Activated CD4-positive, alpha-beta T cell treated with anti-CD3 and anti-CD28 coated beads for 48 hours (primary cell): ENCODE data around the gene CDH13.

ENCODE experiments used
- DNase-seq: peaks from one replicate; pipeline ENCODE4 v3.0.0-alpha.2; 2020

The CDH13 gene

DNA sequence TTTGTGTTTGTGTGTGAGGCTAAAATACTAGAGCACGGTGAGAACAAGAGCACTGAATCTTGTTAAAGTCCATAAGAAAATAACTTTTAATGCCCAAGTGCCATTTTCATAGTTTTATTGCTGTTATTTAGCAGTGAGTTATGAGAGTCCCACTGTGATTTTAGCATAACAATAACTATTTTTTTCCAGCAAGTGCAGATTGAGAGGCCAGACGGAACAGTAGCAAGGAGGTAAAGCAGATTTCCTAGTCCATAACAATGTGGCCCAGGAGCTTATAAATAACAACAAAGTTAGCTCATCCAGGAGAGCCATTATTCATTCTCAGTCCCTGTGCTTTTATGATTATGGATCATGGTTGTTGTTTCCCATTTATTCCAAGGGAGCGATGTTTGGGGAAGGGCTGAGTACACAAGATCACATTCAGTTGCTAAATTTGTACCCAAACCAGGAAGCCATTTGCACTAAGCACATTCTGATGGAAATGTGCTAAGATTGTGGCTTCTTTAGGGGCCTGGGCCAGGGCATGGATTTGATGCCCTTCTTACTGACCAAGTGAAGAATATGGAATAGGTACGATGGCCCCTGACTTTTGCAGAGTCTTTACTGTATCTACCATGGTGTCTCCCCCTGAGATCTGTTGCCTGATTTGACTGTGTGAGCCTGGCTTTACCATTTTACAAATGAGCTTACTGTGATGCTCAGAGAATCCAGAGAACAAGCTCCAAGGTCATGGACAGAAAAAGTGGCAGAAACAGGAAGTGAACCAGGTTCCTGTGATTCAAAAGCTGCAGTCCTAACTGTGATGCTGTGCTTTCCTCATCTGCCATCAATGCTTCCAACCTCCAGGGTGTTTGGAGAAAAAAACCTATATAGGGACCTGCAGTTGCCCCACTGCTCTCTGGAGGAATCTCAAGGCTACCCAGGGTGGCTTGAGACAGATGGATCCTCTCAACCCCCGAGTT is 976.3 kb downstream of the CDH13 start:
- no peak for DNase-seq

DNA sequence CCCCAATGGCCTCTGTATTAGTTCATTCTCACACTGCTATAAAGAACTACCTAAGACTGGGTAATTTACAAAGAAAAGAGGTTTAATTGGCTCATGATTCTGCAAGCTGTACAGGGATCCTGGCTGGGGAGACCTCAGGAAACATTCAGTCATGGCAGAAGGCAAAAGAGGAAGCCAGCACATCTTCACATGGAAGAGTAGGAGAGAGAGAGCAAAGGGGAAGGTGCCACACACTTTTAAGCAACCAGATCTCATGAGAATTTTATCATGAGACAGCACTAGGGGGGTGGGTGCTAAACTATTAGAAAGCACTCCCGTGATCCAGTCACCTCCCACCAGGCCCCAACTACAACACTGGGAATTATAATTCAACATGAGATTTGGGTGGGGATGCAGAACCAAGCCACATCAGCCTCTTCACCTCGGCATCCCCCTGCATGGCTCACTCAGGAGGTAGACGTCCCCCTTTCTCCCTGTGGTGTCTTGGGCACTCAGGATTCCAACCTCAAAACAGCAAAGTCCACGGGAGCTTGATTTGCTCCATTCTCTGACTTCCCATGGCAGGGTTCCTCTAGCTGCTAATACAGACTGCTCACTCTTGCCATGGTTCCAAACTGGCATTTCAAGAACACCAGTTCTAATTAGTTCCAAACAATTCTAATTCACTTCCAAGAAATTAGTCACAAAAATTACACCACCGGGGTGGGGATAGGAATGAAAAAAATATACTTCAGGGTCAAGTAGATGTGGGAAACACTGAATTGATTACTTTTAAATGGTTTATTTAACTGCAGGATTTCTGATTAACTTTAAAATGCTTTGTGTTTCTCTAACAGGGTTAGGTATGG is 977.2 kb downstream of the CDH13 start:
- no peak for DNase-seq

DNA sequence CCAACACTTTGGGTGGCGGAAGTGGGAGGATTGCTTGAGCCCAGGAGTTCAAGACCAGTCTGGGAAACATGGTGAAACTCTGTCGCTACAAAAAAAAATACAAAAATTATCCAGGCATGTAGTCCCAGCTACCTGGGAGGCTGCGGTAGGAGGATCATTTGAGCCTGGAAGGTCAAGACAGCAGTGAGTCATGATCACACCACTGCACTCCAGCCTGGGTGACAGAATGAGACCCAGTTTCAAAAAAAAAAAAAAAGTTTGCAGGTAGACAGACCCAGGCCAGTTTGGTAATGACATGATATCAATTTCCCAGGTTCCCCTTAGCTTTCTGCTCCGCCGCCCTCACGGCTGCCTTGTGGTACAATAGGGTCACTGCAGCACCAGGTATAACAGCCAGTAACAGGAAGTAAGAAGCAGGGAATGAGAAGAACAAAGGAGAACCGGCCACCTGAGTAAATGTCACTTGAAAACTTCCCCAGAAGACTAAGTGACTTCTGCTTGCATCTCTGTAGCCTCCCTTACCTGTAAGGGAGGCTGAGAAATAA is 979.8 kb downstream of the CDH13 start:
- DNase-seq = no peak

DNA sequence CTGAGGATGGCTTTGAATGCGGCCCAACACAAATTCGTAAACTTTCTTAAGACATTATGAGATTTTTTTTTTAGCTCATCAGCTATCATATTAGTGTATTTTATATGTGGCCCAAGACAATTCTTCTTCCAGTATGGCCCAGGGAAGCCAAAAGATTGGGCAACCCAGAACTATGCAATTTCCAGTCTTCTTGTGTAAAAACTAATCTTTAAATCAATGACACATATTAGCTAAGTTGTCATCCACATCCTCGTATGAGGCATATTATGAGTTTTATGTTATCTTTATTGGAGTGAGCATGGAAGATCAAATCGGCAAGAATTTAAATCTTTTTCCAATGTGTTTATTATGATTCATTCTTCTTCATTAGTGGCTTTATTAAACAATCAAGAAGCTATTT is 982.4 kb downstream of the CDH13 start:
- DNase-seq = no peak

DNA sequence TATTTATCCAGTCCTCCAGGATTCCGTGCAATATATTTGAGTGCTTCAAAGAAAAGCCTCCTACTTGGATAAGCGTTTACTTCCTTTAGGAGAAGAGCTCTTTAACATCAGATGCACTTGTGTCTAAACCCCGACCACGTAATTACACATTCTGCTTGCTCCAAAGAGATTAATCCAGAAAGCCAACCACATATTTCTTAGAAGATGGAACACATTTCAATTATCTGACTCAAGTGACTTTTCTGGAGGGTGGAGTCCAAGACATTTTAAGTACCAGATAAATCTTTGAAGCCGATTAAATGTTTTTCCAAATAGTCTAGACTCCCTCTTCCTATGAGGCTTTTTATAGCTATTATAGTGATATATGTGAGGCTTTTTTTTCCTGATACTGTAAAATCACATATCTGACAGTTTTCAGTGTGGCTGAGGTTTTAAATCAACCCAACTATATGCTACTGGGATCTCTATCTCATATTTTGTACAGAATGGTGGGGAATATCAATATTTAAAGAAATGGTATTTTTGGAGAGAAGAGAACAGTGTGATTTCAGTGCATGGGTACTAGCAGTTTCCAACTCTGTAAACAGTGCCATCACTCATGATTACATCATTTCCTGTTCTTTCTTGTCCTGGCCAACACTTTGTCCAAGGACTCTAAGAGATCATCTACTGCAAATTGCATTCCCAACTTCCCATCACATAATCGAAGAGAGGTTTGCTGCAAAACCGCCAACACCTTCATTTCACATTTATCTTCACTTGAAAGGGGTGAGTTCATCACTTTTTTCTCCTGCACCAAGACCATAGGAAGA is 988.6 kb downstream of the CDH13 start:
- no peak for DNase-seq

DNA sequence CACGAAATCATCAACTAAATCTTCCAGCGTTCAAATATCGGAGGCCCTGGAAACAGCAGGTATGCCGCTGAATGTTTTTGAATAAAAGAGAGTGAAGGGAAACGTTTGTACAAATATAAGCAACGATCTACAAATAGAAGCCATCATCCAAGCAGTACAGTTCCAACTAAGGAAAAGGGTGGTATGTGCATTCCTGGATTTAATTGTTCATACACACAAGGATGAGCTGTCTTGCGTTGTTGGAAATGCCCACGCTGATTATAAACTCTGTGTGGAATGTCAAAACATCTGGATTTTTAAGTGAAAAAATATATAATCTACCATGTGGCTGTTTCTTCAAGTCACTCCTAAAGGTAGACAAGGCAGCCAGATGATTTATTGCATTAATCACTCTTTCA is 989.2 kb downstream of the CDH13 start:
- DNase-seq = no peak

DNA sequence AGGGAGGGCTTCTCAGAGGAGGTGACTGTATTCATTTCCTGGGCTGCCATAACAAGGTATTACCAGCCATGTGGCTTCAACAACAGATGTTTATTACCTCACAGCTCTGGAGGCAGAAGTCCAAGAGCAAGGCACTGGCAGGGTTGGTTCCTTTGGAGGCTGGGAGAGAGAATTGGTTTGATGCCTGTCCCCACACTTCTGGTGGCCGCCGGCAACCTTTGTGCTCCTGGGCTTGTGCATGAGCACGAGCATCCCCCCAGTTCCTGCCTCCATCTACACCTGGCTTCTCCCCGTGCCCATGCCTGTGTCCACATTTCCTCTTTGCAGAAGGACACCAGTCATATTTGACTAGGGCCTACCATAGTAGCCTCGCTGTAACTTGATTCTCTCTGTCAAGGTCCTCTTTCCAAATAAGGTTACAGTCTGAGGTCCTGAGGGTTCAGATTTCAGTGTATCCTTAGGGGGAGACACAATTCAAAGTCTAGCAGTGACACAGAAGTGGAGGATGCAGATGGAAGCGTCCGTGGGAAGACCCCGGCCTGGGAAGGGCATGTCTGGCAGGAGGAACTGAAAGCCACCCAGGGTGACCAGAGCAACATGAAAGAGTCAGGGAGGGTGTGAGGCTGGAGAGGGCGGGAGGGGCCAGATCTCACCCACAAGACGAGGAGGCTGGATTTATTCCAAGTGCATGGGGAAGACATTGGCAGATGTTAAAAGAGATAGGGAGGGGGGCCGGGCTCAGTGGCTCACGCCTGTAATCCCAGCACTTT is 992.8 kb downstream of the CDH13 start:
- DNase-seq = no peak

DNA sequence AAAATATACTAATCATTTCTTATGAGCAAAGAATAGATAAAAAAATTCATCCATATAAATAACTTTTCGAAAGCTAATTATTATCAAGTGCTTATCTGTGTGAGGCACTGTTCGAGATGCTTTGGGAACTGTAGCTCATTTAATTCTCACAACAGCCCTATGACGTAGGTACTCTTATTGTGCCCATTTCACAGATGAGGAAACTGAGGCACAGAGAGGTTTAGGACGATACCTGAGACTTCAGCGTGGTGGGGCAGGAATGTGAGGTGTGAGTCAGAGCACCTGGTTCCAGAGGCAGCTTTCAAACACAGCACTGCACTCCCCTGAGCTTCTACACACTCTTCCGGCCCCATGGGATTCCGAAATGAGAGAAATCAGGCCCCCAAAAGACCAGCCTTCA is 995.2 kb downstream of the CDH13 start:
- DNase-seq = no peak

DNA sequence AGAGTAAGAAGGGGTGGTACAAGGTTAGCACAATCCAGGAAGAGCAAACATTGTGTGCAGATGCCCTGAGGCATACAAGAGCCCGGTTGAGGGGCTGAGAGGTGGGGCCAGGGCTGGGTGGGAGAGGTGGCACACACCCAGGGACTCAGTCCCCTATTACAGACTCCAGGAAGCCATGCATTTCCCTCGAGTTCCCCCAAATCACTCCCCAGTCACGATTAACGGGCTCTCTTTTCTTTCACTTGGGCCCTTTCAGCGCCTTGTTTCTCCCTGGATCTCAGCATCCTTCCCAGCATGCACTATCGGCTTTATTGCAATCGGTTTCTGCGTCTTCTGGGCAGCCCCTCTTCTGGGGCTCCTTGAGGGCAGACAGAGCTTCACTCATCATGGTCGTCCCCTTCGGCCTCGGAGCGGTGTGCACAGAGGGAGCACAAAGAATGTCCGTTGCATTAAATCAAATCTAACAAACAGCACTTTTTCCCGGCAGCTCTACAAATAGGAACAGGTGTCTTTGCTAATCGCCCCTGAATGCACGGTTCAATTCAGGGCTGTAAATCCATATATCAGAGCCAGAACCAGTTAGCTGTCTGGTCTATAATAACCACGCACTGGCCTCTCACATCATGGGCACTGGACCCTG is 996.4 kb downstream of the CDH13 start:
- no peak for DNase-seq

DNA sequence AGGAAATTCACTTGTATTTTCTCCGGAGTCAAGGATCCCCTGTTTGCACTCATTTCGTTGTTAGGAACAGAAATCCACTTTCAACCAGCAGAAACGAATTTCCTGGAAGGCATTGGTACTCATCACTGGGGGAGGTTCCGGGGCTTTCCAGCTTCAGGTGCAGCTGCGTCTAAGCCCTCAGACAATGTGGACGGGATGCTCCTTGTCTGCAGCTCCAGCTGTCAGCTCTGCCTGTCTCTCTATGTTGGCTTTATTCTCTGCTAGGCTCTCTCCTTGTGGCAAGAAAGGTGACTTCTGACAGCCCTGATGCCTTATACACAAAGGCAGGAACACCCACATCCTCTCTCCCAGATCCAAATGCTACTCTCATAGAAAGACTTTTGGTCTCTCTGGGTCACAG is 997.1 kb downstream of the CDH13 start:
- DNase-seq = no peak

DNA sequence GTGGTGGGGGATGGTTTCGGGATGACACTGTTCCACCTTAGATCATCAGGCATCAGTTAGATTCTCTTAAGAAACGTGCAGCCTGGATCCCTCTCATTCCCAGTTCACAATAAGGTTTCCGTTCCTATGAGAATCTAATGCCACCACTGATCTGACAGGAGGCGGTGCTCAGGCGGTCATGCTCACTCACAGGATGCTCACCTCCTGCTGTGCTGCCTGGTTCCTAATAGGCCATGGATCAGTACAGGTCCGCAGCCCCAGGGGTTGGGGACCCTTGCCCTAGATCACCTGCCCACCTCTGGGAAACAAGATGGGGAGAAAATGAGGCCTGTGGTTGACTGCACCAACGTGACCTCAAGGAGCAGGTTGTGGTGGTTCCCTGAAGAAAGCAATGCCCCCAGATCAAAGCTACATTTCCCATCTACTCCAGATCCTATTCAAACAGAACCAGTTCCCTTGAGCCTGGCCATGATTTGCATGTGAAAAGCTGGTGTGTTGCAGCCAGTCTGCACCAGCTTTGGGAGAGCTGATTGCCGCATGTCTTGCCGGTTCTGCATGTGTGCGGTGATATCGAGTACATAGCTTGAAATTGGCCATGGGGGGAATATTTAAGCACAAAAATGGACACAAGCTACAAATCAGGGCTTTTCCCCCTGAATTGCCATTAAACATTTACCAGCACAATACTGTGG is 997.8 kb downstream of the CDH13 start:
- no peak for DNase-seq

DNA sequence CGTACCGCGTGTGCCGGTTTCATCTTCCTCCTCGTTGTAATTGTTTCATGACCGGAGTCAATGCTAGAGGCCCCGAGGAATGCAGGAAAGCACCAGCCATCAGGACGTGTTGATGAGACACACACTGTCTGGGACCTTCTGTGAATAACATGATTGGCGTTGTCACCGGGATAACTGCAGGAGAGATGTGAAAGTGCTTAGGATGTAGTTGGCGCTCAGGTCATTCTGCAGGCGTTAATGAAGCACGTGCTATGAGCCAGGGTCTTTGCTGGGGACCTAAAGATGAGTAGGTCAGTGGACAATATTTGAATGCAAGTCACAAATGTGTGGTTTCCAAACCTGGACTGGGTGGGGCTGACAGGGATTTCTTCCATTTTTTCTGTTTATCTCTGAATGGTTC is 999.4 kb downstream of the CDH13 start:
- no peak for DNase-seq

DNA sequence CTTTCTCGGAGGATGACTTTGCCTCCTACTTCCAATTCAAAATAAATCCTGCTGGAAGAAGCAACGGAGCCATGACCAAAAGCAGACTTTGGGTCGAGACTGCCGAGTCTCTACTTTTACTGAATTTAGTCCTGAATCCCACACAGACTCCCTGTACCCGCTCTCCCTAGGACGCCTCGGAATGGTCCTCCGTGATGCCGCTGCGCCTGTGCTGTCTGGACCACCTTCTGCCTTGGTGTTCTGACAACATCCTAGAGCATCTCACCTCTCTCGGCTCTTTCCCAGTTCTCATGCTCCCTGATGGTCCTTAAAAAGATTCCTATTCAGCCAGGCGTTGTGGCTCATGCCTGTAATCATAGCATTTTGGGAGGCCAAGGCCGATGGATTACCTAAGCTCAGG is 999.9 kb downstream of the CDH13 start:
- no peak for DNase-seq

DNA sequence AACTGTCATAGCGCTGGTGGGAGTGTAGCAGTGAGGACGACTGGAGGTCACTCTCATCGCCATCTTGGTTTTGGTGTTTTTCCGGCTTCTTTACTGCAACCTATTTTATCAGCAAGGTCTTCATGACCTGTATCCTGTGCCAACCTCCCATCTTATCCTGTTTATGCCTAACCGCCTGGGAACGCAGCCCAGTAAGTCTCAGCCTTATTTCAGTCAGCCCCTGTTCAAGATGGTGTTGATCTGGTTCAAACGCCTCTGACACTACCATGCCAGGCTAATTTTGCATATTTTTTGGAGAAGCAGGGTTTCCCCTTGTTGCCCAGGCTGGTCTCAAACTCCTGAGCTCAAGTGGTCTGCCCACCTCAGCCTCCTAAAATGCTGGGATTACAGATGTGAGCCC is 1001.2 kb downstream of the CDH13 start:
- no peak for DNase-seq

DNA sequence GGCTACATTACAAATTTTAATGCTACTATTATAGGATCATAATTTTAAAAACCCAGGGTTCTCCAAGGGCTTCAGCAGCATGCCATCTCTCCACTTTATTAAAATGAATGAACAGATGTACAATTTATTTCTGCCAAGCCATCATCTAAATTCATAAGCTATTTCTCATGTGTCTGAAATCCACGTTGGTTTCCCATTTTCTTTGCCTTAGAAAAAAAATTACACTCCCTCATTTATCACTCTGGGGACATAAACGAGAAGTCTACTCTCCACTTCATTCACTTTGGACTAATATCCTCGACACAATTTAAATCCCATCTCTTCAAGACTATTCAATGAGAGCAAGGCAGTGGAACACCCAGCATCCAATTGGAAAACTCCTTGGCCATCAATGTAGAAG is 1002.7 kb downstream of the CDH13 start:
- no peak for DNase-seq

DNA sequence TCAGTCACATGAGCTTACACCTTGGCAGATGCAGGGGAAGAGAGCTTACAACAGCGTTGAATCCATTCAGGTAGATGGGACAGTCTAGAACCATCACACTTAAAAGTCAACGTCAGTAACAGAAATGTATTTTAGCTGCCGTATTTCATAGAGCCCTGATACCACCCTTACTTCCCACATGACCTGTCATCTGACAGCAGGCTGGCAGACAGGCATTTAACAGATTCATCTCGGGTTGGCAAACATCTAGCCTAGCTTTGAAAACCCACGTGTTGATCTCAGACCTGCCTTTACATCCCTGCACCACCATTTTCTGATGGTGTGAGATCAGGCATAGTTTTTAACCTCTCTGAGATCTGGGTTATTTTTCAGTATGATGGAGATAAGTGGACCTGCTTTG is 1003.1 kb downstream of the CDH13 start:
- DNase-seq = no peak

DNA sequence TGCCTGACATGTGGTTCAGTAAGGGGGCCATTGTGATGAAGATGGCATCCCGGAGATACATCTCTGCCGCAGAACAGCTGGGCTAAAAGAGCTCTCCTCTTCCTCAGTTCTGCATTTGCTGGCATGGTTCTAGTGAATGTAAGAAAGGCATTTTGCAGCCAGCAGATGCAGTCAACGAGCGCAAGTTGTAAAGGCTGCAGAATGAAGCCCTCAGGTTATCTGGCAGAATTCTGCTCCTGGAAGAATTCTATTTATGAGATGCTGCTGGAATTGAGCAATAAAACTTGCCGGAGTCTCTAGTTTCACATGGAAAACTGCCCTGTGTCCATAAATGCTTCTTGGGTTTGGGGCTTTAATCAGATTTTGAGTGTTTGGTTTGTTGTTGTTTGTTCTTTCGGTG is 1004.2 kb downstream of the CDH13 start:
- no peak for DNase-seq

DNA sequence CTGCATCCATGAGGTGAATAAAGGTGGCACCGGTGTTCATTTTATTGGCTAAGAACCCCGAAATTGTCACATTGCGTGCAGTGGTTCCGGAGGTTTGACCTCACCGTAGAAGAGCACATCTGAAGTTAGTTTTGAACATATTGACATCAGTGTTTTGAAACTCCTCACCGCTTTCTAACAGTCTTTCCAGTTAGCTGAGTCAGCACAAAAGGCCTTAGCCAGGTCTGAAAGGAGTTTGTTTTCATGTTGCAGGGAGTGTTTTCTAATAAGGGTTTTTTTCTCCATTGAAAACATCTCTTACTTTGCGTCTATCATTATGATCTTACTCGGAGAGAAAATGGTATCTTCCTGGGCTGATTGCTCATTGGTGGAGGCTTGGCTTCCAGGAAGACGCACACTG is 1006.5 kb downstream of the CDH13 start:
- DNase-seq = no peak

DNA sequence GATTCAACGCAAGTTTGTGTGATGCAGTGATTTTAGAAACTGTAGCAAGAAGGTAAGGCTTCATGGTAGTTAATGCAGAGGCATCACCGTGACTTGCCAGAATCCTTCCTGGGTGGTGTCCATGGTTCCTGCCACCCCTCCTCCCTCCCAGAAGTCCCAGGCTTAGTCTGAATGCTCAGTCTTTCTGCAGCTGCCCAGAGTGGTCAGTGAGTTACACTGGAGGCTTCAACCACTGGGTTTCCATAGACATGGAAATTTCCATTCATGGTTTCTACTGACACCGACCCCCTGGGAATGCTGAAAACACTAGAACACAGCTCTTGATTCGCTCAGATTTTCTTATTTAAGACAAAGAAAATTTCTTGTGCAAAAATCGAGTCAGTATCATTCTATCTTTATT is 1021.6 kb downstream of the CDH13 start:
- no peak for DNase-seq

DNA sequence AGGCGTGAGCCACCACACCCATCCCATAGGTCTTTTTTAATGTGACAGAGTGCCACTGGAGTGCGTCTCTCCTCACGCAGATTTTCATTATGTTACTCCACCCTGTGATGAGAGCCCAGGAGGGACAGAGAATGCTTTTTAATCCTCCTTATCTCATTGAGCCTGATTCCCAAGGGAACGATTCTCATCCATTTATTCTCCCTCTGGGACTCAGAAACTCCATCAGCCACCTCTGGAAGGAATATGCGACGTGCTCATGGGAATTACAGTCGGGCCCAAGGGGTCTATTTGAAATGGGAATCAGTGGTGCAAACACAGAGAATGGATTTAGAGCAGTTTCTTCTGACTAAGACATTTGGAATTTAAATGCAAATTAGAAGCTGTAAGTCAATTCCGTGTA is 1025.1 kb downstream of the CDH13 start:
- no peak for DNase-seq

DNA sequence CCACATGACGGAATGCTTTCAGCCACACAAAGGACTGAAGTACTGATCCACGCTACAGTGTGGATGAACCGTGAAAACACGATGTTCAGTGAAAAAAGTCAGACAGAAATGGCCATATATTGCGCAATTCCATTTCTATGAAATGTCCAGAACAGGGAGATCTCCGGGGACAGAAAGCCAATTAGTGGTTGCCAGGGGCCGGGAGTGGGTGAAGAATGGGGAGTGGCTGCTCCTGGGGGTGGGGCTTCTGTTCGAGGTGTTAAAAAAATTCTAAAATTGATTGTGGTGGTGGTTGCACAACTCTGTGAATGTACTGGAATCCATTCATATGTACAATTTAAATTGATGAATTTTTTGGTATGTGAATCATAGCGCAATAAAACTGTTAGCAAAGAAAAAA is 1026.2 kb downstream of the CDH13 start:
- DNase-seq = no peak
